A549 (cell line): ENCODE measurements around the gene PLD2.

Experiments used
- CTCF ChIP-seq: fragments of >200 bp; sonication (Bioruptor Twin); formaldehyde crosslinking; IDR thresholded peaks from 3 replicates; pipeline ENCODE4 v1.5.1; 2016
- ELK1 ChIP-seq: fragments of 150-350 bp; IDR thresholded peaks from 2 replicates; pipeline ENCODE4 v1.6.1; 2014; ENCODE audit warnings: low read depth, mild to moderate bottlenecking, low read length
- EP300 ChIP-seq, 2 experiments: fragments of >200 bp; sonication (Bioruptor Twin); formaldehyde crosslinking; IDR thresholded peaks; 2 replicates in 1 of 2; 3 replicates in 1 of 2; pipeline ENCODE4 v1.6.1; 2016 to 2017
- FOSL2 ChIP-seq, 2 experiments: fragments of 450-650 bp in 1 of 2; fragments of >200 bp in 1 of 2; sonication (Bioruptor Twin) in 1 of 2; formaldehyde crosslinking; IDR thresholded peaks; 2 replicates each; pipeline versions ENCODE4 v1.5.0 to v1.6.1; 2016 to 2020; ENCODE audit warnings: mild to moderate bottlenecking in 1 of 2, moderate library complexity in 1 of 2
- HOXA7 ChIP-seq: fragments of 250-450 bp; sonication (Bioruptor Pico); IDR thresholded peaks from 2 replicates; pipeline ENCODE4 v1.5.0; 2020; ENCODE audit warnings: mild to moderate bottlenecking, moderate library complexity
- PHF8 ChIP-seq: fragments of 200-600 bp; sonication (generic); IDR thresholded peaks from 2 replicates; pipeline ENCODE4 v1.6.1; 2016; ENCODE audit warnings: low read depth, mild to moderate bottlenecking, antibody characterized with exemption, moderate library complexity, borderline replicate concordance
- POLR2A ChIP-seq: IDR thresholded peaks from 2 replicates; pipeline ENCODE4 v1.6.1; 2012; ENCODE audit warnings: mild to moderate bottlenecking, low read length
- REST ChIP-seq: fragments of 200-600 bp; sonication (generic); IDR thresholded peaks from 2 replicates; pipeline ENCODE4 v1.6.1; 2016; ENCODE audit warnings: antibody characterized with exemption, mild to moderate bottlenecking, moderate library complexity

GRCh38 chr17:4858068-4858881, 51.3 kb downstream of the PLD2 start:
- no peak for TF ChIP-seq EP300 (IDR thresholded peaks at IDR 0.05)
- TF ChIP-seq PHF8: no peak
- no peak for TF ChIP-seq POLR2A
- no peak for TF ChIP-seq REST
- TF ChIP-seq ELK1: no peak
- TF ChIP-seq FOSL2 (IDR thresholded peaks at IDR 0.05): no peak
- TF ChIP-seq FOSL2 (CRISPR knock-in tag; IDR thresholded peaks at IDR 0.05): no peak
- no peak for TF ChIP-seq HOXA7 (CRISPR knock-in tag)
- no peak for TF ChIP-seq CTCF
